PC-9 (cell line): ENCODE results near the gene GORASP2.

Experiments used
- EZH2 ChIP-seq: fragments of 200-600 bp; sonication (generic); IDR thresholded peaks from 2 replicates; pipeline ENCODE4 v1.8.0; 2017; ENCODE audit warnings: antibody characterized with exemption, low read depth
- TF ChIP-seq, protein P1 (sequence below): fragments of 200-600 bp; sonication (generic); conservative IDR thresholded peaks from 2 replicates; pipeline ENCODE4 v1.6.1; 2017; ENCODE audit warnings: mixed run types, antibody characterized with exemption, mild to moderate bottlenecking, moderate library complexity

DNA sequence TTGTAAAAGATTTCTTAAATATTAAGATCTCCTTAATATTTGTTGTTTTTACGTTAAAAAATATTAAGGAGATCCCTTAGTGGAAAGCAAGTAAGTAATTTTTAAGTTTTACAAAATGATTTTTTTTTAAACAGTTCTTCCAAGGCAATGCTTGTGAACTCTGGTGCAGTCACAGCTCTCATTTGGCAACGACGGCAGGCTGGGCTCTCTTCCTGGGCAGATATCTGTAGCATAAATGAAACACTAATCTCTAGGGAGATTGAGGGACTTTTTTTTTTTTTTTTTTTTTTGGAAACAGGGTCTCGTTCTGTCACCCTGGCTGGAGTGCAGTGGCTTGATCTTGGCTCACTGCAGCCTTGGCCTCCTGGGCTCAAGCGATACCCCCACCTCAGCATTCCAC lies 38.5 kb downstream of the GORASP2 start:
- TF ChIP-seq, protein P1, sequence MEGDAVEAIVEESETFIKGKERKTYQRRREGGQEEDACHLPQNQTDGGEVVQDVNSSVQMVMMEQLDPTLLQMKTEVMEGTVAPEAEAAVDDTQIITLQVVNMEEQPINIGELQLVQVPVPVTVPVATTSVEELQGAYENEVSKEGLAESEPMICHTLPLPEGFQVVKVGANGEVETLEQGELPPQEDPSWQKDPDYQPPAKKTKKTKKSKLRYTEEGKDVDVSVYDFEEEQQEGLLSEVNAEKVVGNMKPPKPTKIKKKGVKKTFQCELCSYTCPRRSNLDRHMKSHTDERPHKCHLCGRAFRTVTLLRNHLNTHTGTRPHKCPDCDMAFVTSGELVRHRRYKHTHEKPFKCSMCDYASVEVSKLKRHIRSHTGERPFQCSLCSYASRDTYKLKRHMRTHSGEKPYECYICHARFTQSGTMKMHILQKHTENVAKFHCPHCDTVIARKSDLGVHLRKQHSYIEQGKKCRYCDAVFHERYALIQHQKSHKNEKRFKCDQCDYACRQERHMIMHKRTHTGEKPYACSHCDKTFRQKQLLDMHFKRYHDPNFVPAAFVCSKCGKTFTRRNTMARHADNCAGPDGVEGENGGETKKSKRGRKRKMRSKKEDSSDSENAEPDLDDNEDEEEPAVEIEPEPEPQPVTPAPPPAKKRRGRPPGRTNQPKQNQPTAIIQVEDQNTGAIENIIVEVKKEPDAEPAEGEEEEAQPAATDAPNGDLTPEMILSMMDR: no peak
- TF ChIP-seq EZH2: no peak
